Measurements from ENCODE around the gene CHD6.

CHD6 gene

DNA sequence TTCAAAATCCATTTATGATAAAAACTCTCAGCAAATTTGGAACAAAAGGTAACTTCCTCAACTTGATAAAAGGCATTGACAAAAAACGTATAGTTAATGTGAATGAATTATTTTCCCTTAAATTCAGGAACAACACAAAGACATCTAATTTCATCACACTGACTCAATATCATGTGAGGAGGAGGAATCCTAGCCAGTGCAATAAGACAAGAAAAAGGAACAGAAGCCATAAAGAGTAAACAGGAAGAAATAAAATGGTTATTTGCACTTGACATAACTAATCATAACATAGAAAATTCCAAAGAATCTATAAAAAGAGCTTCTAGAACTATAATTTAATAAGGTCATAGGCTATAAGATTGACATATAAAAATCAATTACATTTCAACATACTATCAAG is 31.4 kb downstream of the CHD6 start:
- DNase-seq, result no peak

DNA sequence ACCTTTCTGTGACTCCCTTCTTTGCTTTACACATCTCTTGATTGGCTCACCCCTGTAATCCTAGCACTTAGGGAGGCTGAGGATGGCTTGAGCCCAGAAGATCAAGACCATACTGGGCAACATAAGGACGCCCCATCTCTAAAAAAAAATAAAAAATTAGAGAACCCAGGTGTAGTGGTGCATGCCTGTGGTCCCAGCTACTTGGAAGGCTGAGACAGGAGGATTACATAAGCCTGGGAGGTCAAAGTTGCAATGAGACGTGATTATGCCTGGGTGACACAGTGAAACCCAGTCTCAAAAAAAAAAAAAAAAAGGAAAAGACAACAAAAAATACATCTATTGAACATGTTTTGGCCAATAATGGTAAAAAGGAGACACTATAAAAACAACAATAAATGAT is 37.8 kb downstream of the CHD6 start:
- DNase-seq, result no peak

DNA sequence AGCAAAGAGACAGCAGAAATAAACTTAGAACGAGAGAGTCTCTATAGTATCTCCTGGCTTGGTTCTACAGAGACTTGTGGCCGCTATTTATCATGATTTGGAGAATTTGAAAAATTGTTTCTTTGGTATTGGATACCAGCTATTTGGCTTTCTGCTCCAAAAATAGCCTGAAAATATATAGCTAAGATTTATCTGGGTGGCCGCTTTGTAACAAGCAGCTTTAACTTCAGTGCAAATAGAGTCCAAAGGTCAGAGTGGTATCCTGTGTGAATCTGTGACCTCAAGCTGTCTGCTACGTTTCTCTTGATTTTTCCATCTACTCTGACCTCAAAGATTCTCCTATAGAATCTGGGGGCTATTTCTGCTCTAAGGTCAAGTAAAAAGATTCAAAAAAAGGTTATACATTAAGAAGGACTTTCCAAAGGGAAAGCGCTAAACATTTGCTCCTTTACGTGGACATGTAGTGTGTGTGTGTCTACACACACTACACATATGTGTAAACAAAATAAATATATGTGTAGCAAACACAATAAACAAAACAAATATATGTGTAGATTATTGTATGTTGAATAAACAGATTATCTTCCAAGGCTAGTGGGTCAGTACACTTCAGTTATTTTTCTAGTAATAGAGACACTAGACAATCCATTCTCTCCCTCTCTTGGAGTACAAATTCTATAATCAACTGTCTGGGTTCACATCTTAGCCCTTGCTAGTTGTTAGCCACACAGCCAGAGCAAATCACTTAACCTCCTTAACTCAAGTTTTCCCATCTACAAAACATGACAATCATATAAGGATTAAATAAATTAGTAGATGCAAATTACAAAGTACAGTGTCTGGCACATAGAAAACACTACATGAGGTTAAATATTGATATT is 40.8 kb downstream of the CHD6 start:
- no peak for DNase-seq

DNA sequence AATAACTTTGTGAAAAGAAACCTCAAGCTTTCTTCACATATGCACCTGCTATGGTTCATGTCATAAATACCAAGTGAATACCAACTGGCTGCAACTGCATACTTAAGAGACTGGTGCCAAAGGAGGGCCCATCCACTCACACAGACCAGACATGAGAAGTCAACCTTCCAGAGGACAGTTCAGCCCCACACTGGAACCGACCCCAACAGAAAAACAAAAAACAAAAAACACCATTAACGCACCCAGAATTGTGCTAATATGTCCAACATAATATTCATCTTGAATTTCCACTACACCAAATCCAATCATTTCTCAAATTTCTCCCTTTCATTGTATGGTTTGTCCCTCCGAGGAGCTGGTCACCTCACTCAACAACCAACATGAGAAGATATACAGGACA is 42.8 kb downstream of the CHD6 start:
- no peak for DNase-seq

DNA sequence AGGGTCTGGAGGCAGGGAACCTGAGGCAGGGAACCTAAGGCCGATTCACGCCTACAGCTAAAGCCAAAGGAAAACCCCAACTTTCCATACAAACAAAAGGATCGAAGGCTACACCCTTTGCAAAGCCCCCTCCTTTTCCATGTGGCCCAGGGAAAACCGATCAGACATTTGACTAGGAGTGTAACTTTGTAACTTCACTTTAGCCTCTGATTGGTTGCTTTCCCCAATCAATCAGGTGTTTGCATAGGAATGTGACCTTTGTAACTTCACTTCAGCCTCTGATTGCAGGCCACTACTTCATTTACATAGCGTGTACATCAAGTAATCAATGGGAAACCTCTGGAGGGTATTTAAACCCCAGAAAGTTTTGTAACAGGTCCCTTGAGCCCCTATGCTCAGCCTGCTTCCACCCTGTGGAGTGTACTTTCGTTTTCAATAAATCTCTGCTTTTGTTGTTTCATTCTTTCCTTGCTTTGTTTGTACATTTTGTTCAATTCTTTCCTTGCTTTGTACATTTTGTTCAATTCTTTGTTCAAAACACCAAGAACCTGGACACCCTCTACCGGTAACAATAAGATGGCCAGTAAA is 43.3 kb downstream of the CHD6 start:
- no peak for DNase-seq

DNA sequence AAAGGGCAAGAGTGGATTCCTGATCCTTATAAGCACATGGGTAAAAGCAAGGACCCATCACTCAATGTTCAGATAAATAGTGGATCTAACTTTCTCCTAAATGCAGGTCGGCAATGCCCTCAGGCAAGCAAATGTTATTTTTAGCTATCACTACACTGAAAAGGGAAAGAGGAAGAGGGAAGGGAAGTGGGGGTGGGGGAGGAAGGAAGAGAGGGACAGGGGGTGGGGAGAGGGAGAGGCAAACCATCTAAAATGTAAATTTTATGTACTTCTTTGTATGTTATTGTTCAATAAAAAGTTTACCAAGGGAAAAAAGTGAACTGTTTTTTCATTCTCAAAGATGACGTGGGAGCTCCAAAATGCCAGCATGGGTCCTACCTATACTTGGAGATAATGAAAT is 44.2 kb downstream of the CHD6 start:
- DNase-seq, result no peak

DNA sequence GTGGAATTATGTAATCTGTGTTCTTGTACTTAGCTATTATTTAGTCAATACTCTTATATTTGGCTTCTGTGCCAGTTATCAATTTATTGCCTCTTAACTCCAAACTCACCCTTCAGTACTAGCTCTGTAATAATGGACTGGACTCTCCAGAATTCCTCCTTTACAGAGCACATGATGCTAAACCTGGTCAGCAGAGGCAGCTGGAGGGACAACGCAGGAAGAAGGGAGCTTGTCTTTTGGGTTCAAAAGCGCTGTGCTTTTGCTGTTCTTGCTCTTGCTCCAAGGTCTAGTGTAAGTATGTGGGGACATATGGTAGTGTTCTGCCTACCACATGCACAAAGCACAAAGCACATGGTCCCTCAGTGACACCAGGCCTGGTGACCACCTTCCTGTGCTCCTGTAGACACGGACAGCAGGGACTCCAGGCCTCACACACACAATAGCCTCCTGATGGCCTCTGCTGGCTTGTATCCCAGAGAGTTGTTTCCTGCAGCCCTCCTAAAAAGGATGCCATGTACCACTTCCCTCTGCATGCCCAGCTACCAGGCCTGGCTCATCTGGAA is 46.1 kb downstream of the CHD6 start:
- DNase-seq, result no peak

DNA sequence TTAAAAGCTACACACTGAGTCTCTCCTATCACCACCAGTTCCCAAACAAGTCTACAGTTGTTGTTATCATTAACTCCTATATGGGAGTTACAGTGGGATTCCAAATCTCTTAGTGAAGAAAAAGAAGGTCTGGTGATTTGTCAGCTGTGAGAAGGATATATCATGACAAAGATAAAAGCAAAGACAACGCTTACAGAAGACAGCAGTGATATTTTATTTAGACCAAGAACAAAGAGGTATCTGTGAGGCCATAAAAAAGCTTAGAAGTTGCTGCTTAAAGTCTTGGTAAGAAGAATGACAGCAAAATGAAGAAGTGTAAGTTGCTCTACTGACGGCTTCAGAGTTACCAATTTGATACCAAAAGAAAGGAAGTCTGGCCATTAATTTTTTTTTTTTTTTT is 47.2 kb downstream of the CHD6 start:
- DNase-seq, result no peak

DNA sequence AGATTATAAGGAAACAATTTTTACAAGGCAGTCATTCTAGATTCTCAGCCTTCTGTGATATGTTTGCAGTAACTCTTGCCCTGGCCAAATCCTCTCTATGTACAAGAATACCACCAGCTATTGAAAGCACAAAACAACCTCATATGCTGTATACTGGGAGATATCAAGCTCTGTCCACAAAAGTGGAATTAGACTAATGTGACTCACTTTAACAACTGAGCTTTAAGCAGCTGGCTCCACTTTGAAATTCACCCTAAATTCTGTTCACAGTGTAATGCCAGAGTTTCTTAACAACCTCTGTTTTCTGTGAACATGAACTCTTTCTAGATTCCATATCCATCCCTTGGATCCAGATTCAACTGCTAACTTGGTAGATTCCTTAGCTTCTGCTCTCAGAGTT is 47.6 kb downstream of the CHD6 start:
- no peak for DNase-seq

DNA sequence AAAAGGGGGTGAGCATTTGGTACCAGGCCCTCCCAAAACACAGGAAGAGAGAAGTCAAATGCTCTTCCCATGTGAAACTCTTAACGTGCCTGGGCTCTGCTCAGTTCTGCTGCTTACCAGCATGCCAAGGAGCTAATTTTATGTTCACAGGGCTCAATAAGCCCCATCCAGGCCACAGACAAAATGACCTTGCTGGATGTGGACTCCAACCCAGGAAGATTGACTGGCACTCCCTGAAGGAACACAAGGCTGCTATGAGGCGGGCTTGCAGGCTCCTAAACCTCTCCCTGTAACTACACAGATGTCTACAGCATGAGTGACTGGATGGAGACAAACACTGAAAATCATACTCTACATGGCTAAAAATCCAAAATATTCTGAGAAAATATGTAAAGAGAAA is 50.6 kb downstream of the CHD6 start:
- no peak for DNase-seq

DNA sequence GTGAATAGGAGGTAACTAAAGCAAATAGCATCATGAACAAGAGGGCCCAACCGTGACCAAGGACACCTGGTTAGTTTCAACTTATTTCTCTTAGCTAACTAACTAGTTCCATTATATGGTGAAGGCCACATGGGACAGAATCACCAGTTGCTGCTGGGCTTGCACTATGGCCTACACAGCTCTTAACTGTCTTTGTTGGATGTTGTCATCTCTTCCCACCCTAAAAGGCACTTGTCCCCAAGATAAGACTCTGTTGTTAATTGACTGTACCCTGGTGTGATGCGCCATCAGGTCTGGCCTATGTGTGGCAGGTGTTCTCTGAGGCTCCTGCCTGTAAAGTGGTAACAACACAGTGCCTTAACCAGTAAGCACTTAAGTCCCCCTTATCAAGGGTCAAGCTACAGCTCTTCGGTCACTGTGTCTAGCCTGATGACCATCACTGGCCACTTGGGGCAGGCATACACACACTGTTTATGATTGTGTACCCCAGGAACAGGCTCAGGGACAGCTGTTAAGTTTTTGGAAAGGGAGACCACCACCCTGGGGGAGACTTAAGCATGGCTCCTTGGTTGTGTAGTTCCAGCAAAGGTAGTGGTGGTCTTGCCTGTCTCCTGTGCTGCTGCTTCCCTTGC is 51.2 kb downstream of the CHD6 start:
- DNase-seq, result no peak

DNA sequence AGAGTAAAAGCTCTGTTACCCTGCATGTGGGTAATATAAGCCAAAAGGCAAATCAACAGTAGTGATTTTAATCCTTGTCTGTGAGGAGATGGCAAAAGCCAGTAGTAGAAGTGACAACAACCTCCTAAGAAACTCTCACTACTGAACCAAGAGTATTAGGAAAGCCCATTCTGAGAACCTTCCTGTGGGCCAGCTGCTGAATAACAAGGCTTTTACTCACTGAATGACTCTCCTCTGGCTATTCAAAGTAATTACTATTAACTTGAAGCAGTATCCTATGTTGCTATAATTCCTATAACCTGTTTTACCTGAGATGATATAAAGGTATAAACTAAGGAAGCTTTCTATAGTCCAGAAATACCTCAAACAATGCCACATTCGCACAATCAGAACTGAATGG is 55.1 kb downstream of the CHD6 start:
- no peak for DNase-seq

DNA sequence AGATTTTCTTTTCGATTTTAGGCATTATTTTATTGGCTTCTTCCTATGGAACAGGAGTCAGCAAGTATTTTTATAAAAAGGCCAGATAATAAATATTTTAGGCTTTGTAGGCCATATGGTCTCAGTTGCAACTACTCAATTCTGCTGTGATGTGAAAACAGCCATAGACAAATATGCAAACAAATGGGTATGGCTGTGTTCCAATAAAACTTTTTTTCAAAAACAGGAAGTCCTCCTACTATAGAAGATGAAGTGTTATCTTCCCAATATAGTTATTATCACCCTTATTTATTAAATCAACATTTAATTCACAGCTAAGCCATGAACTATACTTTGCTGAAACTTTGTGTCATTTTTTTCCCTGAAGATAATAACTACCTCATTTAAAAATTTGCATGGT is 57.2 kb downstream of the CHD6 start:
- no peak for DNase-seq

DNA sequence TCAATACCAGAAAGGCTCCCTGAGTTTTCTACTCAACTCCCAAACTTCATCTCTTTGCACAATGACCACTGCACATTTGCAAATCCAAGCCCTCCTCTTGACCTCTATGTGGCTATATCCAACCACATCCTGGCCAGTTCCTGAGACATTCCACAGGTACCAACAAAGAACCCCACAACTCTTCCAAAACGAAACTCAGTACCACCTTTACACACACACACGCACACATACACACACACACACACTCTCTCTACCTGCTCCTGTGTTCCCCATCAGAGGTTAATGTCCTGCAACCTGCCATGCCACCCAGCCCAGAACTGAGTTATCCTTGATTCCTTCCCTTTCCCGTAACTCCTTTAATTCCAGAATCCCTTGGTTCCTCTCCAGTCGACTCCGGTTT is 58.5 kb downstream of the CHD6 start:
- DNase-seq, result no peak

DNA sequence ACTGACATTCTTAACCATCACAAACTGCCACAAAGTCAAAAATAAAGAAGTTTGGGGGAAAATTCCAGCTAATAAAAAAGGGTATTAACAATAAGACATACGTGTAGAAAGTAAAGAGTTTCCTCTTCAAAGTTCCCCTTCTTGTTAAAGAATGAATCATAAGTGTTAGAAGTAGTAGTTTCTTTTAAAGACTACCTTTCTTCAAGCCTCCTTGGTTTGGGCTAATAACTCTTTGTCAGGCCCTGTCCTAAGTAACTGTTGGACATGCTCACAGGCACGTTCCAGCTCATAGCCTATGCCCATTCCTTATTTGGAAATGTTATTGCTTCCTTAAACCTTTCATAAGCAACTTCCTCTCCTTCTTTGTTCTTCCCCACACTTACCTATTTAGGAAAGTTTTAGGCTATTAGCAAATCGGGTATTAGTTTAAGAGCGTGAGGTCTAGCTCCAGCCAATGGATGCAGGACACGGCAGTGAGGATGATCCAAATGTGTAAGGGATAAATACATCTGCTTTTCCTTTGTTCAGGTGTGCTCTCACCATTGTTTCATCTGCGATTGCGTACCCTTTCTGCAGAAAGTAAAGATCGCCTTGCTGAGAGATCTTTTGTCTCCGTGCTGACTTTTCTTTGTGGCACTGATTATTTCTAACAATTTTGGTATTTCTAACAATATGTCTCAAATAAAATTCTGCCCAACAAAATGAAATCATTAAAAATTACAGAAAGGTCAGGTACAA is 64.9 kb downstream of the CHD6 start:
- no peak for DNase-seq

DNA sequence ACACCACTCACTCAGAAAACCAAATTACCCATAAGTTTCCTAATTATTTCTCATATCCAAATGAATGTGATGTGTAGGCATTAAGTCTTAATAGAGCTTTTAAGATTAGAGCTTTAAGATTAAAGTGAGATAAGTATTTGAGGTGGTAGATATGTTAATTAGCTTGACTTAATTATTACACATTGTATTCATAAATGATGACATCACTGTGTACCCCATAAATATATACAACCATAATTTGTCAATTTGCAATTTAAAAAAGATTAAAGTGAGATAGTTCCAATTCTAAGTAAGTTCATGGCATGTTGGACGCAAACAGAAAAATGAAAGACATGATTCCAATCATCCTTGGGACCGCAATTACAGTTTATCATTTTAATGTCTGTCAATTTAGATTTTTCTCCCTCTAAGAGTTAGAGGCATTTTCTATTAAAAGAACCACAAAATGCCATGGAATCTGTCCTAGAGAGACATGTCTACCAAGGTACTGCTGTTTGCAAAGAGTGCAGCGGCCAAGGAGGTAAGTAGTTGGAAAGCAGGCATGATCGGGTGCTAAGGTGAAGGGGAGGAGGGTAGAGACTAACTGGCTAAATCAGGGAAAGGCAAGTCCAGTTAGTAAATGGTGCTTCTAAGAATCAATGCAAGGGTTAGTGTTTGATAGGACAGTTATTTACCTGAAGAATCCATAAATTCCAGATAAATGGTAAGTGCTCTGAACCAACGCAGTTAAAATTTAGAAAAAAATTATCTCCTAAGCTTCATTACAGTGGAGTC is 65.7 kb downstream of the CHD6 start:
- DNase-seq, result no peak

DNA sequence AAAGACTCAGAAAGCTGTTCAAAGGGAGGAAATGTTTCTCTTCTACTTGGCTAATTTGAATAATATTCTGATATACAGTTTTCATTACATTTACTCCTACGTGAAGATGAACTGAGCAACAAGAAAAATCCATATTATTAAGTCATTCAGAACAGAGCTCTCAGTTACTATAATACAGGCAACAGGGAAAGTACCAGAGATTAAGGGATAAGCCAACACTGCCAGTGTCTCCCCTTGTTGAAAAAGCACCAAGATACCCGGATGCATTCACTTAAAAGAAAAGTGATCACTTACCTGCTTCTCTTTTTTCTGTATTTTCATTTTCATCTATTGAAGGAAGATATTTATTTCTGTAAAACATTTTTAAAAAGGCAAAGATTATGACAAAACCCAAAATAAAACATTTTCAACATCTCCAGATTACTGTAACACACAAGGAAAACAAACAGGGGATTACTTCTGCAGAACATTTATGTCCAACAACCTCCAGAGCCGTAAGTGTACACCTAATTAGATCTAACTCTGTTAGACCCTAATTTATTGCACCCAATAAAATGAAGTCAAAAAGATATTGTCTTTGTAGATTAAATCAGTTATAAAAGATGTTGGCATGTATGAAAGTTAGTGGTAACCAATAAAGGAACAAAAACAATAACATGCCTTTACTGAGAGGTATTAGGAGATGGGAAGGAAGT is 67.0 kb downstream of the CHD6 start:
- no peak for DNase-seq

DNA sequence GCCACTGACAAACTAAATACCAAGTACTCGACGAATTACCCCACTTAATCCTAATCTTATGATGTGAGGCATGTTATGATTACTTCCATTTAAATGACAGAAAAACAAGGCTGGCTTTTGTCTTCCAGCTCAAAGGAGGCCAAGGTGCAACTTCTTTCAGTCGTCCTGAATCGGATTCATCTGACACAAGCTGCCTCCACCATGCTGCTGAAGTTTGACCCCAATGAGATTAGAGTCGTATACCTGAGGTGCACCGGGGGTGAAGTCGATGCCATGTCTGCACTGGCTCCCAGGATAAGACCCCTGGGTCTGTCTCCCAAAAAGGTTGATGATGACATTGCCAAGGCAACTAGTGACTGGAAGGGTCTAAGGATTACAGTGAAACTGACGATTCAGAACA is 71.0 kb downstream of the CHD6 start:
- DNase-seq, result no peak

DNA sequence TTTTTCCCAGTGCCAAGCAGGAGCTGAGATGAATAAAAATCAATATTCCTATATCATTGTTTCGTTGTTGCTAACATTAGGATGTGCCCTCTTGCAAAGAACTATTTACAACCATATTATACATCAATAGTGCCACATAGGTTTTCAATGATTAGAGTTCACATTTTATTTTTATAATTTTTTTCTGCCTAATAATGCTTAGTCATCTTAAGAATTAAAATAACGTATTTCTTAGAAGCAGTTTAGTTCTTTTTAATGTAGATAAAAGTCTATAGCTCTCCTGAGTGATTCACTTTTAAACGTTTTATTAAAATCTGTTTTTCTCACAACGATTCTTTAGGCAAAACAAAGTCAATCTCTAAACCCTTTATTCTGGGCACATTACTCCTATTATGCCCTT is 71.6 kb downstream of the CHD6 start:
- no peak for DNase-seq

DNA sequence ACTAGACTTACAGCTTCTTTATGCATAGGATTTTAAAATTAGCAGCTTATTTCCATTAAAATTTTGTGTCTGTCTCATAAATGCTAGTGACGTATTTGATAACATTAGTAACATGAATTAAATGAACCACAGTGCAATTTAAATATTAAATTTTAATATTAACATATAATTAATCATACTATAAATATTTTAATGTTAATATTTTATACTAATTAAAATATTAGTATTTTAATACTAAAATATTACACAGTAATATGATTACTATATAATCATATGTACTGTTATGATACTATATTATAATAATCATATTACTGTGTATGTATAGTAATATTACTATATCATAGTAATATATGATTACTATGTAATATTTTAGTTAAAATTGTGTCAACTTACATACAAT is 73.7 kb downstream of the CHD6 start:
- no peak for DNase-seq

DNA sequence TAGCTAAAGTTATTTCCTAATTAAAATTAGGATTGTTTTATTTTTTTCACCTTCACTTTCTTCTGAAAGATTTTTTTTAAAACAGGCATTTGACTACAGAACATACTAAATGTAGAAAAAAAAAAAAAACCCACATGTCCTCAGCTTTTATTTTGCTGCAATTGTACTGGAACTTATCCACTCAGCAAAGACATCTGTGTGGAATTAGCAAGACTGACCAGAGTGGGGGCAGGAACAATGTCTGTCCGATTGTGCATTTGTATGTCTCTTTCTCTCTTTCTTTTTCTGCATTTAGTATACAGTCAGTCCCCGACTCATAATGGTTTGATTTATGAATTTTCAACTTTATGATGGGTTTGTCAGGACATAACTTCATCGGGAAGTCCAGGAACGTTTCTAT is 77.3 kb downstream of the CHD6 start:
- no peak for DNase-seq

DNA sequence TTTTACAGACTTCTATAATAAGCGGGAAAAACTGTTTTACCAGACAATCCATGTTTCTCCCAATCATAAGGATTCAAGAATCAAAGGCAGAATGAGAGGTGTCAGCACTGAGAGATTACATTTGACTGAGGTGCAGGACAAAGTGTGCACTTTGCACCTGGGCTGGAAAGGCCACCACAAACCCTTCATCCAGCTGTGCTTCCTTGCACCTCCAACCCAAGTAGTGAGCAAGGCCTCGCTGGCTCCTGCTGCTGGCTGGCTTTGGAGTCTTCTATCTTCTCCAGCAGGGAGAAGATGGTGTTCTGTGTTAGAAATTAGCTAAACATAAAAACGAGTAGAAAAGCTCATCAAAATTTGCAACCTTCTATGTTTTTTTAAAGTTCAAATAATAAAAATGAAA is 77.7 kb downstream of the CHD6 start:
- DNase-seq, result no peak

All from activated CD4-positive, CD25-positive, alpha-beta regulatory T cell (primary cell).